Measurements from ENCODE around the gene AFDN.

The AFDN gene

GRCh38 chr6:167850782-167851181 lies 24.1 kb downstream of the AFDN start:
- H3K36me3 ChIP-seq (ENCODE audit: control insufficient read depth in 1 of 2, insufficient read depth in 2 of 2, low read length in 2 of 2), result no peaks in the 10 kb centered on the region
- no peaks in the 10 kb centered on the region for H3K27me3 ChIP-seq (ENCODE audit: control insufficient read depth in 1 of 2, insufficient read depth in 2 of 2, low read length in 2 of 2)
- peaks cover 0 to 5% of the 10 kb centered on the region in 2 donors for H3K4me1 ChIP-seq (ENCODE audit: control insufficient read depth in 1 of 2, insufficient read depth in 2 of 2, low read length in 2 of 2)
- H3K9me3 ChIP-seq (ENCODE audit: control insufficient read depth in 1 of 2, low read length in 2 of 2), result no peaks in the 10 kb centered on the region
- H3K4me3 ChIP-seq (ENCODE audit: low read depth in 1 of 2, low read length in 2 of 2), result no peak overlapping the region
- H3K9ac ChIP-seq (ENCODE audit: low read depth in 1 of 2, low read length in 2 of 2), result no peak overlapping the region
- no peak overlapping the region for H3K27ac ChIP-seq (ENCODE audit: low read depth, low read length)

DNA sequence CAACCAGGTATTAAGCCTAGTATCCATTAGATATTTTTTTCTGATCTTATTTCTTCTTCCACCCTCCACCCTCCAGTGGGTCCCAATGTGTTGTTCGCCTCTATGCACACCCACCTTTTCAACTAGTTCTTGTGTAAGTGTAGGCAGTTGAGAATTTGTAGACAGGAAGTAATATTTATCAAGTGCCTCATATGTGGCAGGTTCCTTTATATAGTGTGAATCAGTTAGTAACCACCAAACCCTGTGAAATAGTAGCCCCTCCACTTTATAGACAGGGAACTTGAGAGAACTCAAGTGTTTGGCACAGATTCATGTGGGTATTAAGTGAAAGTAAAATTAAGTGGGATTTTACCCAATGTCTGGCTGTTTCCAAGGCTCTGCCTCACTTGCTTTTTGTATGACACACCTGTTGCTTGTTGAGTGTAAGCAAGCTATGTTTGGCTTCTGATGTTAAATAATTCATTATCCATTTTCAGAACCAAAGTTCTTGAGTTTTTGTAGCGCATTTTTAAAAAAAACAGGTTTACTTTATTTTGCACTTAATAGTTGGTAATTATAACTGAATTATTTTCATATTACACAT lies 24.8 kb downstream of the AFDN start:
- peaks cover 0 to 5% of the 10 kb centered on the region in 2 donors for H3K4me1 ChIP-seq (ENCODE audit: control insufficient read depth in 1 of 2, insufficient read depth in 2 of 2, low read length in 2 of 2)
- no peaks in the 10 kb centered on the region for H3K36me3 ChIP-seq (ENCODE audit: control insufficient read depth in 1 of 2, insufficient read depth in 2 of 2, low read length in 2 of 2)
- no peak overlapping the region for H3K9ac ChIP-seq (ENCODE audit: low read depth in 1 of 2, low read length in 2 of 2)
- H3K9me3 ChIP-seq (ENCODE audit: control insufficient read depth in 1 of 2, low read length in 2 of 2), result no peaks in the 10 kb centered on the region
- H3K27ac ChIP-seq (ENCODE audit: low read depth, low read length), result no peak overlapping the region
- no peak overlapping the region for H3K4me3 ChIP-seq (ENCODE audit: low read depth in 1 of 2, low read length in 2 of 2)
- H3K27me3 ChIP-seq (ENCODE audit: control insufficient read depth in 1 of 2, insufficient read depth in 2 of 2, low read length in 2 of 2), result no peaks in the 10 kb centered on the region

DNA sequence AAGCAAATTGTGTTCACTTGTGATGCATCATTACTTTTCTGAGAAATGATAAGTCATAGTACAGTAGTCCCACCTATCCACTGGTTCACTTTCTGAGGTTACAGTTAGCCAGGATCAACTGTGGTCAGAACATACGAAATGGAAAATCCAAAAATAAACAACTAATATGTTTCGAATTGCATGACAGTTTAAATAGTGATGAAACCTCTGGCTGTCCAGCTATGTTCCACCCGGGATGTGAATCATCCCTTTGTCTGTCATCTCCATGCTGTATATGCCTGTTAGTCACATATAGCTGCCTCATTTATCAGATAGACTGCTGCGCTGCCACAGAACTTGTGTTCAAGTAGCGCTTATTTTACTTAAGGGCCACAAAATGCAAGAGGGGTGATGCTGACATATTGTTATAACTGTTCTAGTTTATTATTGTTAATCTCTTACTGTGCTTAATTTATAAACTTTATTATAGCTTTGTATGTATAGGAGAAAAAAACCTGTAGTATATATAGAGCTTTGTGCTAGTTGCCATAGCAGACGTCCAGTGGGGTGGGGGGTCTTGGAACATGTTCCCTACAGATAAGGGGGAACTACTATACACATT lies 29.2 kb downstream of the AFDN start:
- no peaks in the 10 kb centered on the region for H3K9me3 ChIP-seq (ENCODE audit: control insufficient read depth in 1 of 2, low read length in 2 of 2)
- H3K4me3 ChIP-seq (ENCODE audit: low read depth in 1 of 2, low read length in 2 of 2), result no peak overlapping the region
- peaks cover 4 to 10% of the 10 kb centered on the region in 2 donors for H3K4me1 ChIP-seq (ENCODE audit: control insufficient read depth in 1 of 2, insufficient read depth in 2 of 2, low read length in 2 of 2)
- H3K9ac ChIP-seq (ENCODE audit: low read depth in 1 of 2, low read length in 2 of 2), result no peak overlapping the region
- no peaks in the 10 kb centered on the region for H3K36me3 ChIP-seq (ENCODE audit: control insufficient read depth in 1 of 2, insufficient read depth in 2 of 2, low read length in 2 of 2)
- no peaks in the 10 kb centered on the region for H3K27me3 ChIP-seq (ENCODE audit: control insufficient read depth in 1 of 2, insufficient read depth in 2 of 2, low read length in 2 of 2)
- no peak overlapping the region for H3K27ac ChIP-seq (ENCODE audit: low read depth, low read length)

GRCh38 chr6:167856474-167856873 lies 29.8 kb downstream of the AFDN start:
- Histone ChIP-seq H3K4me3 (ENCODE audit: low read depth in 1 of 2, low read length in 2 of 2) (no peak overlapping the region), H3K27ac (ENCODE audit: low read depth, low read length) (no peak overlapping the region), H3K36me3 (ENCODE audit: control insufficient read depth in 1 of 2, insufficient read depth in 2 of 2, low read length in 2 of 2) (no peaks in the 10 kb centered on the region), H3K9me3 (ENCODE audit: control insufficient read depth in 1 of 2, low read length in 2 of 2) (no peaks in the 10 kb centered on the region), H3K4me1 (ENCODE audit: control insufficient read depth in 1 of 2, insufficient read depth in 2 of 2, low read length in 2 of 2) (peaks cover 4 to 10% of the 10 kb centered on the region in 2 donors), H3K27me3 (ENCODE audit: control insufficient read depth in 1 of 2, insufficient read depth in 2 of 2, low read length in 2 of 2) (no peaks in the 10 kb centered on the region), H3K9ac (ENCODE audit: low read depth in 1 of 2, low read length in 2 of 2) (no peak overlapping the region)

DNA sequence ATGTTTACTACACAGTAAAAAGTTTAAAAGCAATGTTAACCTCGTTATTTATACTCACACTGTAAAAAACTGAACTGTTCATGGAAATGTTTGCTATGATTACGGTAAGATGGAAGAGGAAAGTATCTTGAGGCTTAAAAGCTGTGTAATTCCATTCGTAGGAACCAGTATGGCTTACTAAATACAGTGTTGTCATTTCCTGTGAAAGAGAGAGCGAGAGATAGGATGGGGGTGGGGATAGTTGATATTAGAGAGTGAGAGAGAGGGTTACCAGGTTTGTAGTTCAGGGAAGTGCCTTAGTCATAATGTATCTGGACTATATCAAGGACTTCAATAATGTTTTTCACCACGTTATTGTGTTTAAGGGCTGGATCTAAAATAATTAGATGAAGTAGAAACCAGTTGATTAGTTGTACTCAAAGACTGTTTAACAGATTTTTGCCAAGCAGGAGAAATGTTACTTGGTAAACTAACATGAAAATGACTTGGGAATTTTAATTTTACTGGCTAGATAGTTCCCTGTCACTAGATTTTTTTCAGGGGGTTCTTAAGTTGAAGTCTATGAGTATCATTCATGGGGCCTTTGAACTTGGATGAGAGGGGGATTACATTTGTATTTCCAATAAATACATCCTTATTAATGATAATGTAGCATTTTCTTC lies 30.4 kb downstream of the AFDN start:
- H3K27me3 ChIP-seq (ENCODE audit: control insufficient read depth in 1 of 2, insufficient read depth in 2 of 2, low read length in 2 of 2), result no peaks in the 10 kb centered on the region
- peaks cover 4 to 10% of the 10 kb centered on the region in 2 donors for H3K4me1 ChIP-seq (ENCODE audit: control insufficient read depth in 1 of 2, insufficient read depth in 2 of 2, low read length in 2 of 2)
- H3K27ac ChIP-seq (ENCODE audit: low read depth, low read length), result no peak overlapping the region
- H3K9me3 ChIP-seq (ENCODE audit: control insufficient read depth in 1 of 2, low read length in 2 of 2), result no peaks in the 10 kb centered on the region
- no peak overlapping the region for H3K9ac ChIP-seq (ENCODE audit: low read depth in 1 of 2, low read length in 2 of 2)
- H3K4me3 ChIP-seq (ENCODE audit: low read depth in 1 of 2, low read length in 2 of 2), result no peak overlapping the region
- H3K36me3 ChIP-seq (ENCODE audit: control insufficient read depth in 1 of 2, insufficient read depth in 2 of 2, low read length in 2 of 2), result no peaks in the 10 kb centered on the region

DNA sequence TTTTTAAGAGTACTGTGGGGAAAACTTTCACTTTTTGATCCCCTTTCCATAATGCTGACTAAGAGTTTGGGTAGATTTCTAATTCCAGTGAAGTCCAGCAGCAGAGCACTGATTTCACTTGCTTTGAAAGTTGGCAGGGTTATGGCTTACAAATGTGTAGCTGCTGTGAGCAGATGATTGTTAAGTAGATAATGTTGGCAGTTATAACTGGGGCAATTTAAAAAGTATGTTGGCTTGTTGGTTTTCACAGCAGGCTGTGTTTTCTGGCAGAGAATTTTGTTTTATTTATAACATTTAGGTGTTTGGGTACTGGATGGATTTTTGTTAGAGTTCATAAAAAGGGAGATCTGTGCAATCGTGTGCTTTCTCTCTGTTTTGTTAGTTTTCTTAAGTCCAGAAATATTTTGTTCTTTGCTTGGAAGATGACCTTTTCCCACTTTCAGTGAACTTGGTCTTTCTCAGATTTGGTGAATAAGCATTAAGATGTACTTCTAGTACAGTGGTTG lies 31.4 kb downstream of the AFDN start:
- no peak overlapping the region for H3K27ac ChIP-seq (ENCODE audit: low read depth, low read length)
- H3K36me3 ChIP-seq (ENCODE audit: control insufficient read depth in 1 of 2, insufficient read depth in 2 of 2, low read length in 2 of 2), result no peaks in the 10 kb centered on the region
- no peak overlapping the region for H3K9ac ChIP-seq (ENCODE audit: low read depth in 1 of 2, low read length in 2 of 2)
- H3K4me1 ChIP-seq (ENCODE audit: control insufficient read depth in 1 of 2, insufficient read depth in 2 of 2, low read length in 2 of 2), result peaks cover 4 to 10% of the 10 kb centered on the region in 2 donors
- H3K9me3 ChIP-seq (ENCODE audit: control insufficient read depth in 1 of 2, low read length in 2 of 2), result no peaks in the 10 kb centered on the region
- no peak overlapping the region for H3K4me3 ChIP-seq (ENCODE audit: low read depth in 1 of 2, low read length in 2 of 2)
- H3K27me3 ChIP-seq (ENCODE audit: control insufficient read depth in 1 of 2, insufficient read depth in 2 of 2, low read length in 2 of 2), result no peaks in the 10 kb centered on the region

GRCh38 chr6:167858842-167859664 lies 32.3 kb downstream of the AFDN start:
- Histone ChIP-seq H3K27ac (ENCODE audit: low read depth, low read length) (no peak overlapping the region), H3K9me3 (ENCODE audit: control insufficient read depth in 1 of 2, low read length in 2 of 2) (no peaks in the 10 kb centered on the region), H3K36me3 (ENCODE audit: control insufficient read depth in 1 of 2, insufficient read depth in 2 of 2, low read length in 2 of 2) (no peaks in the 10 kb centered on the region), H3K9ac (ENCODE audit: low read depth in 1 of 2, low read length in 2 of 2) (no peak overlapping the region), H3K4me3 (ENCODE audit: low read depth in 1 of 2, low read length in 2 of 2) (no peak overlapping the region), H3K4me1 (ENCODE audit: control insufficient read depth in 1 of 2, insufficient read depth in 2 of 2, low read length in 2 of 2) (peaks cover 4 to 10% of the 10 kb centered on the region in 2 donors), H3K27me3 (ENCODE audit: control insufficient read depth in 1 of 2, insufficient read depth in 2 of 2, low read length in 2 of 2) (no peaks in the 10 kb centered on the region)

- Histone ChIP-seq H3K4me1 (ENCODE audit: control insufficient read depth in 1 of 2, insufficient read depth in 2 of 2, low read length in 2 of 2) (peaks cover 4 to 10% of the 10 kb centered on the region in 2 donors), H3K9ac (ENCODE audit: low read depth in 1 of 2, low read length in 2 of 2) (no peak overlapping the region), H3K27me3 (ENCODE audit: control insufficient read depth in 1 of 2, insufficient read depth in 2 of 2, low read length in 2 of 2) (no peaks in the 10 kb centered on the region), H3K9me3 (ENCODE audit: control insufficient read depth in 1 of 2, low read length in 2 of 2) (no peaks in the 10 kb centered on the region), H3K4me3 (ENCODE audit: low read depth in 1 of 2, low read length in 2 of 2) (no peak overlapping the region), H3K36me3 (ENCODE audit: control insufficient read depth in 1 of 2, insufficient read depth in 2 of 2, low read length in 2 of 2) (peaks cover 0 to 6% of the 10 kb centered on the region in 2 donors), H3K27ac (ENCODE audit: low read depth, low read length) (no peak overlapping the region)
Observed at GRCh38 chr6:167860550-167861226, 34.0 kb downstream of the AFDN start.

- peaks cover 3 to 6% of the 10 kb centered on the region in 2 donors for H3K36me3 ChIP-seq (ENCODE audit: control insufficient read depth in 1 of 2, insufficient read depth in 2 of 2, low read length in 2 of 2)
- peaks cover 4 to 10% of the 10 kb centered on the region in 2 donors for H3K4me1 ChIP-seq (ENCODE audit: control insufficient read depth in 1 of 2, insufficient read depth in 2 of 2, low read length in 2 of 2)
- H3K27ac ChIP-seq (ENCODE audit: low read depth, low read length), result no peak overlapping the region
- no peaks in the 10 kb centered on the region for H3K27me3 ChIP-seq (ENCODE audit: control insufficient read depth in 1 of 2, insufficient read depth in 2 of 2, low read length in 2 of 2)
- no peak overlapping the region for H3K4me3 ChIP-seq (ENCODE audit: low read depth in 1 of 2, low read length in 2 of 2)
- no peaks in the 10 kb centered on the region for H3K9me3 ChIP-seq (ENCODE audit: control insufficient read depth in 1 of 2, low read length in 2 of 2)
- no peak overlapping the region for H3K9ac ChIP-seq (ENCODE audit: low read depth in 1 of 2, low read length in 2 of 2)
Observed at GRCh38 chr6:167861424-167861823, 34.7 kb downstream of the AFDN start.
